ENCODE measurements around the gene CDCA5. TPM values are rescaled to one million over a fixed set of nuclear protein-coding genes. Genes with fewer than 3 reads are reported as not detected.
"Not testable (repeated sequence)": the region's sequence is repeated elsewhere in the genome, so short reads cannot be mapped to it uniquely, and the experiment has no call there.

The CDCA5 gene
- total RNA-seq, 2 experiments from 2014 or later, result 0.77 to 0.84 TPM

- H3K27ac Mint-ChIP-seq, result peak overlapping the region; percentile 100
- peak overlapping the region; percentile 100 for H3K4me3 Mint-ChIP-seq
- H3K9me3 ChIP-seq (ENCODE audit: control insufficient read depth in 1 of 2, insufficient read depth in 1 of 2, low read length in 2 of 2), result no peaks in the 10 kb centered on the region
- POLR2A ChIA-PET, result interaction anchor here (3.2 to 3.6 kb wide), 3 partner anchors 8 to 379 kb away, joined by 25 to 73 read pairs (median 57); partner anchors contain the start of genes MALAT1, SYVN1 and TM7SF2
- intact Hi-C loops (cut with DNase I, micrococcal nuclease), result loop anchor here (2.0 to 10.0 kb wide), 5 partner anchors 107 to 405 kb away; partner anchors contain the start of genes PPP2R5B (in 1 of the 2) and SCYL1 (in 1 of the 2)
- H3K4me1 Mint-ChIP-seq (ENCODE audit: low read depth), result peaks cover 51% of the 10 kb centered on the region
- no peaks in the 10 kb centered on the region for H3K27me3 ChIP-seq (ENCODE audit: control insufficient read depth in 1 of 2, insufficient read depth in 2 of 2, low read length in 2 of 2)
- no peak overlapping the region for H3K27ac ChIP-seq (ENCODE audit: low read depth in 1 of 2, low read length in 2 of 2)
- no peak overlapping the region for H3K4me3 ChIP-seq (ENCODE audit: low read length)
- no peaks in the 10 kb centered on the region for H3K27me3 Mint-ChIP-seq
- no peak for TF ChIP-seq CTCF (IDR thresholded peaks at IDR 0.05)
- peaks cover 46% of the 10 kb centered on the region for H3K36me3 ChIP-seq (ENCODE audit: insufficient read depth, low read length)
- CTCF ChIA-PET, result interaction anchor here (5.3 kb wide), 1 partner anchor 10 kb away, joined by 23 read pairs; no protein-coding TSS in a partner anchor
- DNase-seq (peak in 1 of 14 experiments; percentile 6), ATAC-seq (ENCODE audit: poor library complexity) (no peak)
- peaks cover 67% of the 10 kb centered on the region for H3K4me1 ChIP-seq (ENCODE audit: insufficient read depth, low read length)
- H3K36me3 Mint-ChIP-seq (ENCODE audit: low read depth), result peaks cover 67% of the 10 kb centered on the region
- H3K9me3 Mint-ChIP-seq, result no peaks in the 10 kb centered on the region
Observed at GRCh38 chr11:65119670-65119995, 35.8 kb upstream of the CDCA5 start.

GRCh38 chr11:65118891-65119669 lies 35.2 kb upstream of the CDCA5 start:
- H3K27ac ChIP-seq (ENCODE audit: low read depth in 1 of 2, low read length in 2 of 2), result peak overlapping the region in 1 of 2 donors; percentile 5
- H3K4me3 Mint-ChIP-seq, result peak overlapping the region; percentile 100
- H3K4me1 Mint-ChIP-seq (ENCODE audit: low read depth), result peaks cover 49% of the 10 kb centered on the region

DNA sequence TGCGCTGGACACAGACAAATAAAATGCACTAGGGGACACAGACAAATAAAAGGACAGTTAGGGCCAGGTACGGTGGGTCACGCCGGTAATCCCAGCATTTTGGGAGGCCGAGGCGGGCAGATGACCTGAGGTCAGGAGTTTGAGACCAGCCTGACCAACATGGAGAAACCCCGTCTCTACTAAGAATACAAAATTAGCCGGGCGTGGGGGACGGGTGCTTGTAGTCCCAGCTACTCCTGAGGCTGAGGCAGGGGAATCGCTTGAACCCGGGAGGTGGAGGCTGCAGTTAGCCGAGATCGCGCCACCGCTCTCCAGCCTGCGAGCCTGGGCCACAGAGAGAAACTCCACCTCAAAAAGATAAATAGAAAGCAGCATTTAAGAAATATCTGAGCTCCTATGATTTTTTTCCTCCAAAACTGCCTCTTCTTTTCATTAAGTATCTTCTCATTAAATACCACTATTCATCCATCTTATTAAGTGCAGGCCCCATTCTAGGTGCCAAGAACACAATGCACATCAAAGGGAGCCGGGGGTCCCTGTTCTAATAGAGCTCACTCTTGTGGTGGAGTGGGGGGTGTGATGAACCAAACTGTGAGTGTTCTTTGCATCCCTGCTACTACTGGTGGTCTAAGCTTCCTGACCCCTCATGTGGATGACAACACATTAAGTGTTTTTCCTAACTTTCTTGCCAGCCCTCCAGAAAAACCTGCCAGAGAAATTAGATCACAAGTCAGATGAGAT lies 34.4 kb upstream of the CDCA5 start:
- H3K4me3 ChIP-seq (ENCODE audit: low read length), result no peak overlapping the region
- DNase-seq (no peak), ATAC-seq (ENCODE audit: poor library complexity) (no peak)
- TF ChIP-seq CTCF (IDR thresholded peaks at IDR 0.05), result peak; percentile 60
- peaks cover 54% of the 10 kb centered on the region for H3K4me1 Mint-ChIP-seq (ENCODE audit: low read depth)
- peak overlapping the region; percentile 96 for H3K4me3 Mint-ChIP-seq
- H3K36me3 Mint-ChIP-seq (ENCODE audit: low read depth), result peaks cover 61% of the 10 kb centered on the region
- H3K4me1 ChIP-seq (ENCODE audit: insufficient read depth, low read length), result peaks cover 66% of the 10 kb centered on the region
- peaks cover 40% of the 10 kb centered on the region for H3K36me3 ChIP-seq (ENCODE audit: insufficient read depth, low read length)
- H3K27me3 Mint-ChIP-seq, result no peaks in the 10 kb centered on the region
- H3K27ac Mint-ChIP-seq, result peak overlapping the region; percentile 91
- no peaks in the 10 kb centered on the region for H3K9me3 ChIP-seq (ENCODE audit: control insufficient read depth in 1 of 2, insufficient read depth in 1 of 2, low read length in 2 of 2)
- intact Hi-C loops (cut with DNase I, micrococcal nuclease), result loop anchor here (1.0 to 10.0 kb wide), 6 partner anchors 8 to 407 kb away; partner anchors contain the start of genes PPP2R5B (in 1 of the 2) and SCYL1 (in 1 of the 2)
- ChIA-PET POLR2A (interaction anchor here (0.8 to 3.2 kb wide), 32 partner anchors 9 to 772 kb away, joined by 3 to 57 read pairs (median 5); partner anchors contain the start of genes ARL2, CAPN1, CCDC85B and EHD1), CTCF (interaction anchor here (0.9 to 5.3 kb wide), 6 partner anchors 8 to 340 kb away, joined by 3 to 23 read pairs (median 6); partner anchors contain the start of genes ARL2 and SF1)
- peak overlapping the region; percentile 5 for H3K27ac ChIP-seq (ENCODE audit: low read depth in 1 of 2, low read length in 2 of 2)
- no peaks in the 10 kb centered on the region for H3K27me3 ChIP-seq (ENCODE audit: control insufficient read depth in 1 of 2, insufficient read depth in 2 of 2, low read length in 2 of 2)
- H3K9me3 Mint-ChIP-seq, result no peaks in the 10 kb centered on the region

More at GRCh38 chr11:65118891-65119669, 35.2 kb upstream of the CDCA5 start:
- H3K27me3 Mint-ChIP-seq; H3K9me3 ChIP-seq (ENCODE audit: control insufficient read depth in 1 of 2, insufficient read depth in 1 of 2, low read length in 2 of 2); H3K27me3 ChIP-seq (ENCODE audit: control insufficient read depth in 1 of 2, insufficient read depth in 2 of 2, low read length in 2 of 2); H3K4me3 ChIP-seq (ENCODE audit: low read length); H3K9me3 Mint-ChIP-seq; ATAC-seq (ENCODE audit: poor library complexity): not testable (repeated sequence)
- Mint-ChIP-seq H3K36me3 (ENCODE audit: low read depth) (peaks cover 61% of the 10 kb centered on the region), H3K27ac (peak overlapping the region; percentile 100)
- POLR2A ChIA-PET, result interaction anchor here (2.1 to 3.2 kb wide), 5 partner anchors 16 to 380 kb away, joined by 8 to 57 read pairs (median 15); partner anchors contain the start of genes ARL2, CAPN1, MALAT1 and SAC3D1
- DNase-seq, result peak in 1 of 14 experiments; percentile 29
- CTCF ChIA-PET, result interaction anchor here (1.7 to 5.3 kb wide), 3 partner anchors 9 to 105 kb away, joined by 7 to 23 read pairs (median 14); partner anchors contain the start of gene ARL2
- intact Hi-C loops (cut with DNase I, micrococcal nuclease), result loop anchor here (1.0 to 10.0 kb wide), 6 partner anchors 9 to 406 kb away; partner anchors contain the start of genes PPP2R5B (in 1 of the 2) and SCYL1 (in 1 of the 2)
- H3K36me3 ChIP-seq (ENCODE audit: insufficient read depth, low read length), result peaks cover 41% of the 10 kb centered on the region
- peaks cover 67% of the 10 kb centered on the region for H3K4me1 ChIP-seq (ENCODE audit: insufficient read depth, low read length)

Measured in CD4-positive, alpha-beta T cell (primary cell).